HG02610 (cell line): ENCODE results near the gene FOXB2.
"Not testable (repeated sequence)": the region's sequence is repeated elsewhere in the genome, so short reads cannot be mapped to it uniquely, and the experiment has no call there.

Source experiments
- ATAC-seq: cut with Tn5 transposase; IDR thresholded peaks from one replicate; pipeline ENCODE4 v1.9.1; 2021; ENCODE audit warnings: mild to moderate bottlenecking, moderate library complexity; ENCODE audit not compliant: unreplicated experiment

FOXB2 gene

DNA sequence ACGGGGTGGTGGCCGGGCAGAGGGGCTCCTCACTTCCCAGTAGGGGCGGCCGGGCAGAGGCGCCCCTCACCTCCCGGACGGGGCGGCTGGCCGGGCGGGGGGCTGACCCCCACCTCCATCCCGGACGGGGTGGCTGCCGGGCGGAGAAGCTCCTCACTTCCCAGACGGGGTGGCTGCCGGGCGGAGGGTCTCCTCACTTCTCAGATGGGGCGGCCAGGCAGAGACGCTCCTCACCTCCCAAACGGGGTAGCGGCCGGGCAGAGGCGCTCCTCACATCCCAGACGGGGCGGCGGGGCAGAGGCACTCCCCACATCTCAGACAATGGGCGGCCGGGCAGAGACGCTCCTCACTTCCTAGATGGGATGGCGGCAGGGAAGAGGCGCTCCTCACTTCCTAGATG, 41.2 kb downstream of the FOXB2 start:
- ATAC-seq, result not testable (repeated sequence)

DNA sequence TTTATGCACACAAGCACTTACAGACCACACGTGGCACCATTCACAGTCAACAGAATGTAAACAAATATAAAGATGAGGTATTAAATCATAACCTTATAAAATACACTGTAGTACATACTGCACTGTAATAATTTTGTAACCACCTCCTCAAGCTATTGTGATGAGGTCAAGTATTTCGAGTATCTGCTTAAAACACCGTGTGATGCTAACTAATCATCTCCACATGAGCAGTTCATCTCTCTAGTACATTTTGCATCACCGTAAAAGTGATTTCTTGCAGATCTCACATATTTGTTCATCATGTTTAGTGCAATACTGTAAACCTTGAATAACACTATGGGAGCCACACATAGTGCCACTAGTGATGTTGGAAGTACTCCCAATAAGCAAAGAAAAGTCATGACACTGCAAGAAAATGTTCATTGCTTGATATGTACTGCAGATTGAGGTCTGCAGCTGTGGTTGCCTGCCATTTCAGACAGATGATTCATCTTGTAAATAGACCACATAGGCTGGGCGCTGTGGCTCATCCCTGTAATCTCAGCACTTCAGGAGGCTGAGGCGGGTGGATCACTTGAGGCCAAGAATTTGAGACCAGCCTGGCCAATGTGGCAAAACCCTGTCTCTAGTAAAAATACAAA, 44.3 kb downstream of the FOXB2 start:
- no peak for ATAC-seq

DNA sequence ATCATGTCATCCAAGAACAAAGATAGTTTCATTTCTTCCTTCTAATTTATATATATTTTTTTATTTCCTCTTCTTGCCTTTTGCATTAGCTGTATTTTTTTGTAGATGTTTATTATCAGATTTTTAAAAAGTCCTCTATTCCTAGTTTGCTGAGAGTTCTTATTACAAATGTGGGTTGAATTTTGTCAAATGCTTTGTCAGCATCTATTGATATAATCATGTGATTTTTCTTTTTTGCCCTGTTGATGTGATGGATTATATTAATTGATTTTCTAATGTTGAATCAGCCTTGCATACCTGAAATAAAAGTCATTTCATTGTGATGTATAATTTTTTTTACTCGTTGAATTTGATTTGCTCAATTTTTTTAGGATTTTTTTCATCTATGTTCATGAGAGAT, 46.9 kb downstream of the FOXB2 start:
- no peak for ATAC-seq
